SK-N-SH treated with all-trans-retinoic acid at 6 μM for 48 hours (cell line): ENCODE results near the gene ADARB2.

Experiments
- BACH2 ChIP-seq: fragments of 250-450 bp; sonication (Bioruptor Pico); IDR thresholded peaks from 2 replicates; pipeline ENCODE4 v1.9.0; 2021; ENCODE audit warnings: mild to moderate bottlenecking, borderline replicate concordance
- TOX ChIP-seq: fragments of 250-450 bp; sonication (Bioruptor Pico); IDR thresholded peaks from 2 replicates; pipeline ENCODE4 v1.8.0; 2021; ENCODE audit warnings: mild to moderate bottlenecking, moderate library complexity, borderline replicate concordance
- ZFP3 ChIP-seq: fragments of 250-450 bp; sonication (Bioruptor Pico); IDR thresholded peaks from 2 replicates; pipeline ENCODE4 v1.5.0; 2020; ENCODE audit warnings: mild to moderate bottlenecking, moderate library complexity
- ZFP30 ChIP-seq: fragments of 450-650 bp; formaldehyde crosslinking; IDR thresholded peaks from 2 replicates; pipeline ENCODE4 v1.5.0; 2022; ENCODE audit warnings: mild to moderate bottlenecking, moderate library complexity

DNA sequence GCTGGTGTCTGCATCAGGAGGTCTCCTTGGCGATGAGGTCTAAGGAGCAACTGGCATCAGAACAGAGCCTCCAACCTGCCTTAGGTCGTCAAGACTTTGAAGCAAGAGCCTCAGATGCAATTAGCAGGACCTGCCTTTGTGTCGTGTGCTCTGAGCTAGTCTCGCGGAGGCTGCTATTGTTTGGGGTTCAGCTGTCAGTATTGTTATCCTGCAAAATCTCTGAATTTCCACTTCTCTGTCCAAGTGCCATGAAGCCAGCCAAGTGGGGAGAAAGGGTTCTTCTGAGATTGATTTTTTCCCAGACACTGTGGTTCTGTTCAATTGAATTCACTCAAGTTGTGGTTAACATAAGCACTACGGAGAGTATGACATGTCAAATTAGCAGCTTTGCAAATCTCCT lies 78.7 kb downstream of the ADARB2 start:
- no peak for TF ChIP-seq ZFP3
- TF ChIP-seq ZFP30 (CRISPR knock-in tag), result no peak
- TF ChIP-seq BACH2 (CRISPR knock-in tag), result no peak
- no peak for TF ChIP-seq TOX (CRISPR knock-in tag)
